Endothelial cell of umbilical vein (primary cell): ENCODE results near the gene TMCO1. TPM values are rescaled to one million over a fixed set of nuclear protein-coding genes. Genes with fewer than 3 reads are reported as not detected.

Source experiments
- BruUV-seq: library from RNA; stranded (reverse); fragments of 400-500 nt; replicated peaks from 2 replicates; lab custom pipeline; 2021; lab: Mats Ljungman, UMichigan
- CTCF ChIA-PET: fragments of 300-600, 350-600 bp; sonication (Branson Sonifier 250); formaldehyde crosslinking; loops from one replicate; lab custom pipeline; 2021; ENCODE audit warnings: antibody characterized with exemption, inconsistent platforms; lab: Charles Lee
- POLR2A ChIA-PET: fragments of 300-600, 350-600 bp; sonication (Branson Sonifier 250); formaldehyde crosslinking; loops from one replicate; lab custom pipeline; 2021; ENCODE audit warnings: antibody characterized with exemption, inconsistent platforms; lab: Charles Lee
- DNase-seq: peaks from one replicate; pipeline ENCODE4 v3.0.0-alpha.2; 2011; ENCODE audit warnings: low read depth, low spot score
- FAIRE-seq: peaks from 2 replicates; lab custom pipeline; 2011; peaks lifted over from hg19 to GRCh38; lab: Jason Lieb, UNC
- H2AFZ ChIP-seq: 2 replicates; pipeline ENCODE4 v1.6.0; 2012; ENCODE audit warnings: low read depth, low read length, control low read depth, inconsistent platforms
- H3K27ac ChIP-seq: 2 replicates; pipeline ENCODE4 v1.5.1; 2011; ENCODE audit warnings: low read depth, mild to moderate bottlenecking, control low read depth, low read length, moderate library complexity; ENCODE audit not compliant: insufficient read depth
- H3K27me3 ChIP-seq, 2 experiments: 2 replicates each; pipeline versions ENCODE4 v1.6.0 to v1.6.1; 2011; ENCODE audit warnings: low read length in 2 of 2, mixed read lengths in 1 of 2; ENCODE audit not compliant: control insufficient read depth in 2 of 2, insufficient read depth in 2 of 2
- H3K36me3 ChIP-seq, 2 experiments: 2 replicates in 1 of 2; 3 replicates in 1 of 2; pipeline ENCODE4 v1.5.1; 2011; ENCODE audit warnings: low read length in 2 of 2, mild to moderate bottlenecking in 1 of 2, moderate library complexity in 1 of 2; ENCODE audit not compliant: control insufficient read depth in 2 of 2, insufficient read depth in 2 of 2; ENCODE audit errors: extremely low read depth in 1 of 2
- H3K4me1 ChIP-seq: 3 replicates; pipeline ENCODE4 v1.5.1; 2011; ENCODE audit warnings: mild to moderate bottlenecking, low read length; ENCODE audit not compliant: control insufficient read depth, insufficient read depth; ENCODE audit errors: extremely low read depth
- H3K4me2 ChIP-seq: 2 replicates; pipeline ENCODE4 v1.6.1; 2011; ENCODE audit warnings: low read length, control low read depth, mixed read lengths; ENCODE audit not compliant: insufficient read depth
- H3K4me3 ChIP-seq, 3 experiments: fragments of 200-600 bp in 1 of 3; sonication (generic), shearing (Covaris generic) in 1 of 3; replicated peaks in 1 of 3; 2 replicates each; pipeline ENCODE4 v1.5.1; 2011 to 2016; ENCODE audit warnings: control low read depth in 3 of 3, low read length in 3 of 3, mild to moderate bottlenecking in 2 of 3, inconsistent platforms in 1 of 3, low read depth in 1 of 3, moderate library complexity in 1 of 3; ENCODE audit not compliant: insufficient read depth in 1 of 3
- H3K79me2 ChIP-seq: 2 replicates; pipeline ENCODE4 v1.6.0; 2012; ENCODE audit warnings: low read length, inconsistent platforms; ENCODE audit not compliant: control insufficient read depth, insufficient read depth
- H3K9ac ChIP-seq: replicated peaks from 2 replicates; pipeline ENCODE3; 2011; ENCODE audit warnings: low read length, control low read depth; ENCODE audit not compliant: insufficient read depth; ENCODE audit errors: extremely low read depth
- H3K9me1 ChIP-seq: replicated peaks from 3 replicates; pipeline ENCODE4 v1.6.0; 2011; ENCODE audit warnings: mild to moderate bottlenecking, low read length; ENCODE audit not compliant: control insufficient read depth, insufficient read depth; ENCODE audit errors: extremely low read depth
- H3K9me3 ChIP-seq: replicated peaks from 2 replicates; pipeline ENCODE4 v1.5.1; 2012; ENCODE audit warnings: low read length, inconsistent platforms; ENCODE audit not compliant: control insufficient read depth, insufficient read depth
- H4K20me1 ChIP-seq: replicated peaks from 2 replicates; pipeline ENCODE3; 2011; ENCODE audit warnings: mild to moderate bottlenecking, low read length; ENCODE audit not compliant: control insufficient read depth, insufficient read depth; ENCODE audit errors: extremely low read depth
- CTCF ChIP-seq, 2 donors: IDR thresholded peaks; 1 replicate in 1 of 2; 2 replicates in 1 of 2; pipeline ENCODE4 v1.5.1; 2011; ENCODE audit warnings: low read length in 2 of 2, mild to moderate bottlenecking in 2 of 2, moderate library complexity in 2 of 2, control low read depth in 1 of 2, inconsistent platforms in 1 of 2, low read depth in 1 of 2; ENCODE audit not compliant: insufficient read depth in 1 of 2; ENCODE audit errors: extremely low read depth in 1 of 2
- EZH2 ChIP-seq: IDR thresholded peaks from 2 replicates; pipeline ENCODE4 v1.6.1; 2012; ENCODE audit warnings: borderline replicate concordance, low read depth, mild to moderate bottlenecking, moderate library complexity, low read length, inconsistent platforms; ENCODE audit not compliant: severe bottlenecking
- FOS ChIP-seq: IDR thresholded peaks from 2 replicates; pipeline ENCODE4 v1.6.1; 2011; ENCODE audit warnings: mild to moderate bottlenecking, low read length, moderate library complexity, borderline replicate concordance; ENCODE audit not compliant: insufficient read depth
- GATA2 ChIP-seq: IDR thresholded peaks from 2 replicates; pipeline ENCODE4 v1.7.0; 2011; ENCODE audit warnings: low read depth, mild to moderate bottlenecking, moderate library complexity, mixed read lengths, low read length; ENCODE audit not compliant: insufficient read length, insufficient read depth
- JUN ChIP-seq: IDR thresholded peaks from 2 replicates; pipeline ENCODE4 v1.6.1; 2011; ENCODE audit warnings: borderline replicate concordance, low read depth; ENCODE audit not compliant: insufficient read length, insufficient read depth
- MAX ChIP-seq: IDR thresholded peaks from 2 replicates; pipeline ENCODE4 v1.6.1; 2011; ENCODE audit not compliant: insufficient read depth, insufficient read length
- MYC ChIP-seq: IDR thresholded peaks from one replicate; pipeline ENCODE4 v1.6.1; 2011; ENCODE audit warnings: mild to moderate bottlenecking, low read depth, low read length
- POLR2A ChIP-seq: IDR thresholded peaks from 2 replicates; pipeline ENCODE4 v1.6.1; 2012; ENCODE audit warnings: low read depth, mild to moderate bottlenecking, control low read depth, low read length
- POLR2AphosphoS5 ChIP-seq: IDR thresholded peaks from 2 replicates; pipeline ENCODE4 v1.6.1; 2012; ENCODE audit warnings: low read depth, mild to moderate bottlenecking, control low read depth, low read length, moderate library complexity; ENCODE audit not compliant: insufficient read depth
- dilution Hi-C: fragments of 300-500 bp; cut with MboI; formaldehyde crosslinking; loops from one replicate; pipeline ENCODE4 v1.15.0; 2019; ENCODE audit warnings: low sequenced_read_pairs; ENCODE audit not compliant: extremely low pct_ligation_motif_present
- intact Hi-C: fragments of 100-400 bp; cut with micrococcal nuclease; formaldehyde crosslinking; loops from one replicate; pipeline ENCODE4 v1.10.0; 2022
- polyA plus RNA-seq, 4 experiments: library from polyadenylated mRNA; depleted of rRNA in 3 of 4; stranded (reverse) in 3 of 4; unstranded in 1 of 4; fragments of >200 nt; gene quantifications; 2 replicates each; pipeline versions ENCODE4 v1.2.1 to v1.2.3, GENCODE V29; 2011 to 2012; ENCODE audit warnings: missing spikeins in 1 of 4
- total RNA-seq: library from RNA; stranded (reverse); gene quantifications from 2 replicates; pipeline ENCODE4 v1.2.3, GENCODE V29; 2021

Gene TMCO1
- total and polyA plus RNA-seq, 2 donors (not counting 3 experiments of a cell fraction or from before 2014, with no cell fraction given) = 86.0 to 93.4 TPM

GRCh38 chr1:165748550-165748949 is 20.1 kb downstream of the TMCO1 start:
- no peak overlapping the region for H3K4me2 ChIP-seq
- no peaks in the 10 kb centered on the region for H3K4me1 ChIP-seq
- ChIA-PET POLR2A (no interaction called here), CTCF (interaction anchor here (2.0 kb wide), 1 partner anchor 176 kb away, joined by 4 read pairs; no protein-coding TSS in a partner anchor)
- H3K27me3 ChIP-seq = no peaks in the 10 kb centered on the region
- H3K79me2 ChIP-seq = no peaks in the 10 kb centered on the region
- no peaks in the 10 kb centered on the region for H3K9me3 ChIP-seq
- no peak overlapping the region for H3K27ac ChIP-seq
- H3K9me1 ChIP-seq = no peaks in the 10 kb centered on the region
- H3K9ac ChIP-seq = no peak overlapping the region
- H3K4me3 ChIP-seq = no peak overlapping the region
- peaks cover 0 to 3% of the 10 kb centered on the region in 2 experiments for H3K36me3 ChIP-seq
- TF ChIP-seq MYC (no peak), MAX (no peak), GATA2 (no peak), JUN (no peak), CTCF (IDR thresholded peaks at IDR 0.05; ENCODE audit: extremely low read depth in 1 of 2, insufficient read depth in 1 of 2, low read depth in 1 of 2, low read length in 2 of 2) (no peak), POLR2A (no peak), FOS (no peak), POLR2AphosphoS5 (no peak), EZH2 (no peak)
- H4K20me1 ChIP-seq = no peaks in the 10 kb centered on the region
- intact Hi-C loops (no loop called here), dilution Hi-C loops (no loop called here)
- no TSS peak for BruUV-seq
- DNase-seq (no peak), FAIRE-seq (no peak)
- no peak overlapping the region for H2AFZ ChIP-seq
